HG03135 (cell line): ENCODE measurements around the gene C1QTNF4.

Experiments
- ATAC-seq: cut with Tn5 transposase; IDR thresholded peaks from one replicate; pipeline ENCODE4 v1.9.1; 2021; ENCODE audit warnings: mild to moderate bottlenecking, moderate library complexity; ENCODE audit not compliant: unreplicated experiment

Gene C1QTNF4

GRCh38 chr11:47593492-47593933 lies 698 bp downstream of the C1QTNF4 start:
- no peak for ATAC-seq

DNA sequence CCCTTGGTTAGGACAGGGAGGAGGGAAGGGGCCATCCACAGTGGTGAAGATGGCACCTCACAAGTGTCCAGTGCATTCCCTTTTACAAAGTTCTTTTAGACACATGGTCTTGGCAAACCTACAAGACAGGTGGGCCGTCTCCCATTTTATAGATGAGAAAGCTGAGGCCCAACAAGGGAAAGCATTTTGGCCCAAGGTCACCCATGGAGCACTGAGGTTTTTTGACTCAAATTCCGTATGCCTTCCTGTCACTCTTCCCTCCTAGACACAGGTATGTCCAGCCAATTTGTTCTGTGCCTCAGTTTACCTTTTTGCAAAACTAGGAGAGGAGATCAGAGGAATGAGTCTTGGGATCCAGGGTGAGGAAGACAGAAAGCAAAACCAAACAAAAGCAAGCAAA lies 1.2 kb downstream of the C1QTNF4 start:
- ATAC-seq = no peak

GRCh38 chr11:47592251-47592650 lies 2.0 kb downstream of the C1QTNF4 start:
- ATAC-seq = no peak

DNA sequence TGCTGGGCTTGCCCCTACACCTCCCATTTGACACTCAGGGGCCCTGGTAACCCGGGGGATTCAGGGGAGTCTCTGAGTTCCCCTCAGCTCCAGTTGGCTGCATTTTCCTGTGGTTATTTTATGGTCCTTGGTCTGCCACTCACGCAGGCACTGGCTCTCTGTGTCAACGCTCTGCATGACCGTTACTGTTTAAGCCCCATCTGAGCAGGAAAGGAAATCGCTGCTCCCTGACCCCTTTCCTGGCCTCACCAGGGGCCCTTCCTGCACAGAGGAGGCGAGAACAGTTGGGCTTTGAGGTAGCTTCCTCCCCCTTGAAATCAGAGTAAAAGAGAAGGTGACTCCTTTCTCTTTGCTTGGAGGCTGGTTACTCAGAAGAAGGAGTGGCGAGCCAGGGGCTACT lies 2.4 kb downstream of the C1QTNF4 start:
- no peak for ATAC-seq

DNA sequence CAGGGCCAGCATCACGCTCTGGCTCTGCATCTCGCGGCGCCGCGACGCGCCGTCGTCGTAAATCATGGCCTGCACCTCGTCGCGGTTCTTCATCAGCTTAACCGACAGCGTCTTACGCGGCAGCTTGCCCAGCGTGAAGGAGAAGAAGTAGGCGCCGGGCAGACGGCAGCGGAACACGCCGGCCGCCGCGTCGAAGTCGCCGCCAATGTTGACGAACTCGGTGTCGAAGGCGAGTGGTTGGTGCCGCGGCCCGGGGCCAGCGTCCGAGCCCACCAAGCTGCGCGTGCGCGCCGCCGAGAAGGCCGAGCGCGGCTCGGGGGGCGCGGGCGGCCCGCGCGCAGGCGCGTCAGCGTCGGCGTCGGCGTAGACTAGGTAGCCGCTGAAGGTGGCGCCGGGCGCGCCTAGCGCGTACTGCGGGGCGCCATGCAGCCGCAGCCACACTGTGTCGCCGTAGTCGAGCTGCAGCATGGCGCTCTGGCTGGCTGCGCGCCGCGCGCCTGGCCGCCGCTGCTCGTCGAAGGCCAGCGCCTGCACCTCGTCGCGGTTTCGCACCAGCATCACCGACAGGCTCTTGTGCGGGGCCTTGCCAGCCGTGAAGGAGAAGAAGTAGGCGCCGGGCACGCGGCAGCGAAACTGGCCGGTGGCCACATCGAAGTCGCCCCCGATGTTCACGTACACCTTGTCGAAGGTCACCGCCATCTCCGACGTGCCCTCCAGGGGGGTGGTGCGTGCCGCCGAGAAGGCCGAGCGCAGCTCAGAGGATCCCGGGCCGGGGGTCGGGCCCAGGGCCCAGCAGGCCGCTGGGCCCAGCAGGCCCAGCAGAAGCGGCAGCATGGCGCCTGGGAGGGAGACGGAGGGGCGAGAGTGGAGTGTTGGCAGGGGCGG lies 4.0 kb downstream of the C1QTNF4 start:
- ATAC-seq = no peak

- ATAC-seq = no peak
Measured at GRCh38 chr11:47589584-47589976, 4.6 kb downstream of the C1QTNF4 start.

- no peak for ATAC-seq
Measured at GRCh38 chr11:47589118-47589517, 5.1 kb downstream of the C1QTNF4 start.

GRCh38 chr11:47587723-47588326 lies 6.4 kb downstream of the C1QTNF4 start:
- no peak for ATAC-seq

GRCh38 chr11:47587039-47587716 lies 7.0 kb downstream of the C1QTNF4 start:
- no peak for ATAC-seq

DNA sequence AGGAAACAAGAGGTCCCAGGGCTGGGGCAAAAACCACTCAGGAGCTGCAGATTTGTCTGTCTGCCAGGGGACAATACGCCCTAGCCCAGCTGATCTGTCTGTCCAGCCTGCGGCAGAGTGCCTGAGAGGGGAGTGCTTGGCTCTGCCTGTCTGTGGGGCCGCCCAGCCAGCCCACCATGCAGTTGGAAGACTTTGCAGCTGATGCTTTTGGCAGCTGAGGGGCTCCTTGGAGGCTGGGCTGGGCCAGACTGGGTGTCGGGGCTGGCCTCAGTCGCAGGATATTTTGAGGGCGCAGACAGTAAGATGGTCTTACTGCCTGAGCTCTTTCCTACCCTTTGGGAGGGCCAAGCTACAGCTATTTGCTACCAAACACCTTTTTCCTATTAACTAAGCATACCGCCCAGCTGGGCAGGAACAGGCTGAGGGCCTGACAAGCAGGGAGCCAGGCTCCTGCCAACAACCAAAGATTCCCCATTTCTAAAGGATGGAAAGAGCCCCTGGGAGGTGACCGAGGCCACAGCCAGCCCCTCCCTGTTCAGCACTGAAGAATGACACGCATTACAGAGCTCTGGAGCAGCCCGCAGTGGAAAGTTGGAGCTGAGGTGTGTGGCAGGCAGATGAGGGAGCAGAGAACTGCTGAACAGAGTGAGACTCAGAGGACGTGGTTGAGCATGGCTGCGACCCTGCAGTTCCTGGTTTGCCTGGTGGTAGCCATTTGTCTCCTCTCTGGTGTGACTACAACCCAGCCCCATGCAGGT lies 7.9 kb downstream of the C1QTNF4 start, which contains the start of gene FAM180B:
FAM180B (plus strand) TSS at position 581 of the 758 bp plus-strand sequence; CDS start at position 672, 91 bp downstream.
- ATAC-seq = no peak

DNA sequence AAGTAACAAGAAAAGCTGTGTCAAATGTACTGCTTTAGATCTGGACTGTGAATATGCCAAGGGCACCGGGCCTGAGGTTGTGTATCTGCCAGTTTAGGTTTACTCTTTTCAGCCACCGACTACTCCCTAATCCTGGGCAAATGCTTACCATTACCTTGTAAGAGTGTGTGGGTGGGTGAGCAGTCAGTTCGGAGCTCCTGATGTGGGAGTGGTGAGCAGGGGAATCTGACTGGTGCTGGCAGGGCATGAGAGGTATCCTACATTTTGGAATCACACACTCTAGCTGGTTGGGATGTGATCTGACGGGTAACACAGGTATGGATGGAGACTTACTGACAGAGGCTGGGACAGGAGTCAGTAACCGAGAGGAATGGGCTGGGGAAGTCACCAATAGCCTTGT lies 10.4 kb downstream of the C1QTNF4 start:
- ATAC-seq = no peak

GRCh38 chr11:47578524-47579494 lies 15.4 kb downstream of the C1QTNF4 start, which contains the start of the genes KBTBD4 and NDUFS3:
Gene KBTBD4, minus strand, starts transcription at chr11:47578970. Its CDS starts 19 bp downstream, at chr11:47578951.
Gene NDUFS3, plus strand, starts transcription at chr11:47579074. Its CDS starts 18 bp downstream, at chr11:47579092.
- ATAC-seq = peak; percentile 88

- ATAC-seq = no peak
Measured at GRCh38 chr11:47577460-47578041, 16.7 kb downstream of the C1QTNF4 start.

DNA sequence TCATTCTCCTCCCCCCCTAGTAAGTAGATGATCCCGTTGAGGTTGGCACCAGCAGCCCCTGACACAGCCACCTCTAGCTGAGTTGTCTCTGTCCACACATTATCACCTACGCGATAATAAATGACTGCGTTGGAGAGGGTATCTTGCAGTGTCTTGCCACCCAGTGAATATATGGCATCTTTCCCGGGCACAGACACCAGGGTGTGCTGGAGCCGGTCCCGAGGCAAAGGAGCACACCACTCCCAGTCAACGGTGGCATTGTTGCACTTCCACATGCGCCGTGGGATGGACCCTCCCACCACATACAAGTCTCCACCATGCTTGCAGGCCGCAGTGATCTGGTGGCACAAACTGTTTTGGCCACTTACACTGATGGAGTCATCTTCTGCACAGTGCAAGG lies 20.9 kb downstream of the C1QTNF4 start:
- ATAC-seq = no peak

GRCh38 chr11:47572715-47573255 lies 21.4 kb downstream of the C1QTNF4 start:
- ATAC-seq = no peak

GRCh38 chr11:47571895-47572294 lies 22.3 kb downstream of the C1QTNF4 start:
- ATAC-seq = no peak

- no peak for ATAC-seq
Measured at GRCh38 chr11:47571357-47571729, 22.9 kb downstream of the C1QTNF4 start.

DNA sequence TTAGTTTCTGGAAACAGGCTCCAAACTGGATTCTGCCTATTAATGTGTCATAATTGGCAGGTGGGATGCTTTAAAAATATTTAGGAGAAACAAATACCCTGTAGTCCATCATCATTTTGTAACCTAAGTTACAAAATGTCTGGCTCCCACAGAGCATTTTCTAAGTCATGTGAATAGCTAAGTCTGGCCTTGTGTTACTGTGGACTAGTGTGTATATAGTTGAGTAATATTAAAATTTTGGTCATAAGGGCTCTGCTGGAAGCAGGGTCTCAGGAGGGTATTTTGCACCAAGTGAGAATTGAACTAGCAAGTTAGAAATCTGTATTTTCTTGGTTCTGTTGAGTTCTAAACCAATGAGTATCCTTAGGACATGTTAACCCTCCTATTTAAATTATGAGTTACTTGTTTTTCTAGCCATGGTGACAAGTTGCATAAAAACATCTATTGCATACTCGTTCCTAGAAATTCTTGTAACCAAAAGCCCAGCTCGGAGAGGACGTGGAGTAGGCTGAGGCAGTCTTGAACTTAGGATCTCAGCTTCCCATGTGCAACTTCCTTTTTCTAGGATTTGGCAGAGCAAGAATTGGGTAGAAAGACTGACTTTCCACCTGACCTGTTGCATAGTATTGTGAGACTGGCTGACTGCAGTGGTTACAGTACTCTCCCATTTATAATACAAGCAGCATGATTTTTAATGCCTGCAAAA lies 23.4 kb downstream of the C1QTNF4 start:
- no peak for ATAC-seq
